OCI-LY7 (cell line): ENCODE data around the gene NAPA. TPM values are rescaled to one million over a fixed set of nuclear protein-coding genes. Genes with fewer than 3 reads are reported as not detected.

Experiments used
- BruUV-seq: library from RNA; stranded (reverse); fragments of 400-500 nt; replicated peaks from 2 replicates; lab custom pipeline; 2021; lab: Mats Ljungman, UMichigan
- CTCF ChIA-PET: fragments of 300-600 bp; sonication (Branson Sonifier 250); formaldehyde crosslinking; loops from one replicate; lab custom pipeline; 2022; ENCODE audit warnings: antibody characterized with exemption; ENCODE audit not compliant: unreplicated experiment; lab: Charles Lee
- POLR2A ChIA-PET: fragments of 300-600 bp; sonication (Branson Sonifier 250); formaldehyde crosslinking; loops from one replicate; lab custom pipeline; 2022; ENCODE audit warnings: antibody characterized with exemption; lab: Charles Lee
- DNase-seq: peaks from one replicate; pipeline ENCODE4 v3.0.0-alpha.2; 2015; ENCODE audit warnings: low spot score
- H2AFZ ChIP-seq: fragments of 200-600 bp; sonication (generic), shearing (Covaris generic); 2 replicates; pipeline ENCODE4 v1.6.1; 2014; ENCODE audit warnings: mild to moderate bottlenecking, antibody characterized with exemption, low read length, moderate library complexity
- H3K27ac ChIP-seq: fragments of 200-600 bp; sonication (generic); 2 replicates; pipeline ENCODE4 v1.5.1; 2014; ENCODE audit warnings: mixed run types, low read depth, mild to moderate bottlenecking, moderate library complexity, low read length, inconsistent platforms; ENCODE audit not compliant: poor library complexity, severe bottlenecking
- H3K36me3 ChIP-seq: fragments of 200-600 bp; sonication (generic); 2 replicates; pipeline ENCODE4 v1.6.1; 2014; ENCODE audit warnings: mild to moderate bottlenecking, antibody characterized with exemption, low read length, moderate library complexity, mixed read lengths; ENCODE audit not compliant: insufficient read depth
- H3K4me1 ChIP-seq: fragments of 200-600 bp; sonication (generic); 2 replicates; pipeline ENCODE4 v1.5.1; 2014; ENCODE audit warnings: mild to moderate bottlenecking, low read length; ENCODE audit not compliant: insufficient read depth, poor library complexity, severe bottlenecking
- H3K4me2 ChIP-seq: fragments of 200-600 bp; sonication (generic); 2 replicates; pipeline ENCODE4 v1.6.1; 2014; ENCODE audit warnings: mild to moderate bottlenecking, low read length
- H3K4me3 ChIP-seq: fragments of 200-600 bp; sonication (generic); 2 replicates; pipeline ENCODE4 v1.5.1; 2014; ENCODE audit warnings: mild to moderate bottlenecking, low read depth, low read length; ENCODE audit not compliant: poor library complexity, severe bottlenecking
- H3K79me2 ChIP-seq: fragments of 200-600 bp; sonication (generic); 2 replicates; pipeline ENCODE4 v1.6.1; 2016; ENCODE audit warnings: low read depth, mild to moderate bottlenecking, low read length, moderate library complexity, mixed read lengths; ENCODE audit not compliant: insufficient read depth
- H3K9me2 ChIP-seq: fragments of 200-600 bp; sonication (generic); 2 replicates; pipeline ENCODE4 v1.6.1; 2016; ENCODE audit warnings: mild to moderate bottlenecking, low read length, mixed read lengths; ENCODE audit not compliant: insufficient read depth
- H3K9me3 ChIP-seq: fragments of 200-600 bp; sonication (generic); 2 replicates; pipeline ENCODE4 v1.6.1; 2014; ENCODE audit warnings: mild to moderate bottlenecking, mixed run types, low read length, mixed read lengths
- H4K20me1 ChIP-seq: fragments of 200-600 bp; sonication (generic); 2 replicates; pipeline ENCODE4 v1.6.1; 2014; ENCODE audit warnings: mild to moderate bottlenecking, antibody characterized with exemption, low read length, moderate library complexity, mixed read lengths; ENCODE audit not compliant: insufficient read depth
- EZH2phosphoT487 ChIP-seq: fragments of 200-600 bp; sonication (generic); IDR thresholded peaks from 2 replicates; pipeline ENCODE4 v1.6.1; 2018; ENCODE audit warnings: low read depth, borderline replicate concordance, mild to moderate bottlenecking, mixed run types, antibody characterized with exemption, low read length, moderate library complexity, mixed read lengths
- intact Hi-C: fragments of 100-400 bp; cut with micrococcal nuclease; formaldehyde crosslinking; loops from one replicate; pipeline ENCODE4 v1.10.0; 2022; ENCODE audit not compliant: unreplicated experiment
- total RNA-seq, 2 experiments: library from RNA; depleted of rRNA in 1 of 2; stranded (reverse); fragments of >200 nt in 1 of 2; shearing (Covaris generic) in 1 of 2; gene quantifications; 2 replicates each; pipeline ENCODE4 v1.2.3, GENCODE V29; 2014 to 2022
- TF ChIP-seq, protein P1 (sequence below): fragments of 200-600 bp; sonication (generic); conservative IDR thresholded peaks from 2 replicates; pipeline ENCODE4 v1.5.1; 2014; ENCODE audit warnings: mild to moderate bottlenecking, antibody characterized with exemption, low read length, moderate library complexity, mixed read lengths

Gene NAPA
- total RNA-seq, 2 experiments from 2014 or later, result 56.5 to 71.4 TPM

DNA sequence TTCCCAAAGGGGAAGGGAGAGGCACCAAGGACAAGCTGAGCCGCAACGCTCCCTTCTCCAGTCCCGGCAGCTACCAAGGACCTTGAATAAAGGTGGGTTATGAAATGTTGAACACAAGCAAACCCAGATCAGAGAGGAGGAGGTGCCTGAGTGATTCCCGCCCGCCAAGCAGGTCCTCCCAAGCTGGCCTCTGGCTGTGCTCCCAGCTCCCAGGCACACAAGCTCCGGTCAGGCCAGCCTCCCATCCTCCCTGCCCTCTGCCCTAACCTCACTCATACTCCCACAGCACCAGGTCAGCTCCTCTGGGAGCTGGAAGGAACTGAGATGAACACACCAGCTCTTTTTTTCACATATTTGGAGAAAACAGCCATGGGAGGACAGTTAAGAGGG lies 3.7 kb downstream of the NAPA start:
- ChIA-PET POLR2A (interaction anchor here (1.3 kb wide), 1 partner anchor 23 kb away, joined by 3 read pairs; no protein-coding TSS in a partner anchor), CTCF (interaction anchor here (0.6 kb wide), 1 partner anchor 74 kb away, joined by 3 read pairs; no protein-coding TSS in a partner anchor)
- Histone ChIP-seq H3K4me3 (no peak overlapping the region), H3K4me1 (peaks cover 36% of the 10 kb centered on the region), H3K36me3 (no peaks in the 10 kb centered on the region; the same call in 1 of the 2 replicates), H3K4me2 (no peak overlapping the region), H2AFZ (no peak overlapping the region), H3K27ac (no peak overlapping the region), H4K20me1 (no peaks in the 10 kb centered on the region), H3K9me3 (no peaks in the 10 kb centered on the region), H3K79me2 (peaks cover 52% of the 10 kb centered on the region), H3K9me2 (no peaks in the 10 kb centered on the region)
- BruUV-seq, result no TSS peak
- intact Hi-C loops, result no loop called here
- no peak for TF ChIP-seq EZH2phosphoT487
- TF ChIP-seq, protein P1, sequence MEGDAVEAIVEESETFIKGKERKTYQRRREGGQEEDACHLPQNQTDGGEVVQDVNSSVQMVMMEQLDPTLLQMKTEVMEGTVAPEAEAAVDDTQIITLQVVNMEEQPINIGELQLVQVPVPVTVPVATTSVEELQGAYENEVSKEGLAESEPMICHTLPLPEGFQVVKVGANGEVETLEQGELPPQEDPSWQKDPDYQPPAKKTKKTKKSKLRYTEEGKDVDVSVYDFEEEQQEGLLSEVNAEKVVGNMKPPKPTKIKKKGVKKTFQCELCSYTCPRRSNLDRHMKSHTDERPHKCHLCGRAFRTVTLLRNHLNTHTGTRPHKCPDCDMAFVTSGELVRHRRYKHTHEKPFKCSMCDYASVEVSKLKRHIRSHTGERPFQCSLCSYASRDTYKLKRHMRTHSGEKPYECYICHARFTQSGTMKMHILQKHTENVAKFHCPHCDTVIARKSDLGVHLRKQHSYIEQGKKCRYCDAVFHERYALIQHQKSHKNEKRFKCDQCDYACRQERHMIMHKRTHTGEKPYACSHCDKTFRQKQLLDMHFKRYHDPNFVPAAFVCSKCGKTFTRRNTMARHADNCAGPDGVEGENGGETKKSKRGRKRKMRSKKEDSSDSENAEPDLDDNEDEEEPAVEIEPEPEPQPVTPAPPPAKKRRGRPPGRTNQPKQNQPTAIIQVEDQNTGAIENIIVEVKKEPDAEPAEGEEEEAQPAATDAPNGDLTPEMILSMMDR, result no peak
- DNase-seq, result no peak

DNA sequence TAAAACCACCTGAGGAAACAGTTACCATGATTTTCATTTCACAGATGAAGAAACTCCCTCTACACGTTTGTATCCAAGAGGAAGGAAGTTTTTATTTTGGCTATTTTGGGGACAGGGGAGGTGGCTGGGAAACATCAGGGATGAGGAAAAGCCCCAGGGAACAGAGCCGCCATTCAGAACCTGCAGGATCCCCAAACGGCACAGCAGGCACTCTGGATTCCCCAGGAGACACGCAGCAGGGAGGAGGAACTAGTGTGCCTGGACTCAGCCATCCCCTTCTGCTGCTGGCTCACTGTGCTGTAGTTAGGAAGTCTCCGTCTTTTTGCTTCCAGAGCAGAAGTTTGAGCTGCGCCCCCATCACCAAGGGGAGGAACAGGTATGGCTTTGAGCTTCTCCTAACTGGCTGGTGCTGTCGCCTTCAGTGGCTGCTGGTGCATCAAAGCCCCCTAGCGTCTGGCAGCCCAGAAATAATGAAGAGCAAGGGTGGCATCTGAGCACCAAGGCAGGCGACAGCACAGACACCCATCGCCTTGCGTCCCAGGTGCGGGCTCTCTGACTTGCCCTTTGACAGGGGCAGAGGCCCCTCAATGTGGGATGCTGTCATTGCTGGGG lies 4.2 kb downstream of the NAPA start:
- DNase-seq, result peak; percentile 45
- Histone ChIP-seq H3K9me2 (no peaks in the 10 kb centered on the region), H3K79me2 (peaks cover 50% of the 10 kb centered on the region), H3K36me3 (no peaks in the 10 kb centered on the region; the same call in 1 of the 2 replicates), H3K27ac (no peak overlapping the region), H4K20me1 (no peaks in the 10 kb centered on the region), H3K9me3 (no peaks in the 10 kb centered on the region), H3K4me1 (peaks cover 31% of the 10 kb centered on the region), H3K4me2 (no peak overlapping the region), H2AFZ (no peak overlapping the region), H3K4me3 (no peak overlapping the region)
- BruUV-seq, result no TSS peak
- ChIA-PET CTCF (interaction anchor here (0.6 kb wide), 2 partner anchors 74 to 171 kb away, joined by 3 read pairs; no protein-coding TSS in a partner anchor), POLR2A (interaction anchor here (1.3 kb wide), 1 partner anchor 23 kb away, joined by 3 read pairs; no protein-coding TSS in a partner anchor)
- intact Hi-C loops, result no loop called here
- no peak for TF ChIP-seq EZH2phosphoT487
- TF ChIP-seq, protein P1, result peak; percentile 65

DNA sequence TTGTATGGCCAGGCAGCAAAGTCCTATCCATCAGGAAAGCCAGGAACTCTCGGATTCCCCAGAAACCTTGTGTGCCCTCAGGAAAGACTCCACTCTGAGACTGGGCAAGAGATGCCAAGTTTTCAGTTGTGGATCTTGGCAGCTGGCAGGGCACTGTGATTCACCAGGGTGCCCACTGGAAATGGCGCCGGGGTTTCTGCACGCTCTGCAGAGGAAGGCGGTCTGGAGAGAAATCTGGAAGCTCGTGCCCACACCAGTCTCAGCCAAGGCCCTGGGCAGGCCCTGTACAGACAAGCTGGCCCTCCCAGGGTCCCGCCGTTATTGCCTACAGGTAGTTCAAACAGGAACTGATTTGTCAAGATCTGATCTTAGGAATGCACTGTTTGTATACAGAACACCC lies 4.9 kb downstream of the NAPA start:
- Histone ChIP-seq H3K9me3 (no peaks in the 10 kb centered on the region), H3K4me1 (peaks cover 30% of the 10 kb centered on the region), H3K4me2 (no peak overlapping the region), H3K4me3 (no peak overlapping the region), H3K36me3 (peaks cover 4% of the 10 kb centered on the region; the same call in 1 of the 2 replicates), H2AFZ (no peak overlapping the region), H3K9me2 (no peaks in the 10 kb centered on the region), H3K79me2 (peaks cover 50% of the 10 kb centered on the region), H4K20me1 (no peaks in the 10 kb centered on the region), H3K27ac (no peak overlapping the region)
- ChIA-PET CTCF (no interaction called here), POLR2A (no interaction called here)
- intact Hi-C loops, result no loop called here
- BruUV-seq, result no TSS peak
- TF ChIP-seq EZH2phosphoT487, result no peak
- TF ChIP-seq, protein P1, result no peak
- no peak for DNase-seq
